Measurements from ENCODE around the gene NLRX1.

GRCh38 chr11:119205080-119205479 lies 36.6 kb downstream of the NLRX1 start:
- TF ChIP-seq MAX (IDR thresholded peaks at IDR 0.05) (no peak), CTCF (IDR thresholded peaks at IDR 0.05; ENCODE audit: low read depth, low read length, missing input control) (no peak), RAD21 (IDR thresholded peaks at IDR 0.05) (no peak), TAF1 (conservative IDR thresholded peaks at IDR 0.05) (no peak), YY1 (IDR thresholded peaks at IDR 0.05) (no peak), SP1 (IDR thresholded peaks at IDR 0.05) (no peak), GABPA (IDR thresholded peaks at IDR 0.05 in 1 of 2, conservative IDR thresholded peaks at IDR 0.05 in 1 of 2) (no peak), RXRA (IDR thresholded peaks at IDR 0.05) (no peak), FOXA1 (IDR thresholded peaks at IDR 0.05) (no peak), JUND (IDR thresholded peaks at IDR 0.05) (no peak), REST (IDR thresholded peaks at IDR 0.05) (no peak)

All from liver (tissue), 3 donors.